ENCODE data around the gene C1QC. TPM values are rescaled to one million over a fixed set of nuclear protein-coding genes. Genes with fewer than 3 reads are reported as not detected.
A peak's percentile ranks its signal among the peaks of the same experiment; 100 is the strongest.

Gene C1QC
- total RNA-seq, 2 experiments from 2014 or later: not detected

DNA sequence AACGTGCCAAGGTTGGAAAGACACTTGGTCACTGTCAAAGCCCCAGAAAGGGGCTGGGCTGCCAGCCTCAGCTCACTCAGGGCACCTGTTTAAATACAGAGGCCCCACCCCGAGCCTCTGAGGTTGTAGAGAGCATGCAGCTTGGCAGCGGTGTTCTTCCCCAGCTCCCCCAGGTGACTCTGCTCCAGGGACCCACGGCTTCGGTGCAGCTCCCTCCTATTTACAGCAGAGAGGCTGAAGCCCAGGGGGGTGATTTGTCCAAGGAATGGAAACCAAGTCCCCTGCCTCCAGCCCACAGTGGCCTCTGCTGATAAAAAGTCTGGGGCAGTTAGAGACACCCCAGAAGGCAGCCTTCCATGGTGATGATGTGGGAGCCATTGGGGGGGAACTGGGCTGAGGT is 16.1 kb upstream of the C1QC start:
- no peak overlapping the region for H3K27ac Mint-ChIP-seq
- H3K4me3 Mint-ChIP-seq: no peak overlapping the region
- DNase-seq: no peak
- no peaks in the 10 kb centered on the region for H3K9me3 Mint-ChIP-seq
- H3K4me1 Mint-ChIP-seq: no peaks in the 10 kb centered on the region
- peaks cover 15% of the 10 kb centered on the region for H3K27me3 Mint-ChIP-seq
- CTCF ChIA-PET: no interaction called here
- POLR2A ChIA-PET: no interaction called here
- no peaks in the 10 kb centered on the region for H3K36me3 Mint-ChIP-seq (ENCODE audit: low read depth)

GRCh38 chr1:22628698-22629444 is 14.6 kb upstream of the C1QC start:
- Mint-ChIP-seq H3K4me3 (no peak overlapping the region), H3K9me3 (no peaks in the 10 kb centered on the region), H3K36me3 (ENCODE audit: low read depth) (no peaks in the 10 kb centered on the region), H3K4me1 (no peaks in the 10 kb centered on the region), H3K27me3 (peaks cover 18% of the 10 kb centered on the region), H3K27ac (no peak overlapping the region)
- ChIA-PET POLR2A (no interaction called here), CTCF (no interaction called here)
- DNase-seq: no peak

DNA sequence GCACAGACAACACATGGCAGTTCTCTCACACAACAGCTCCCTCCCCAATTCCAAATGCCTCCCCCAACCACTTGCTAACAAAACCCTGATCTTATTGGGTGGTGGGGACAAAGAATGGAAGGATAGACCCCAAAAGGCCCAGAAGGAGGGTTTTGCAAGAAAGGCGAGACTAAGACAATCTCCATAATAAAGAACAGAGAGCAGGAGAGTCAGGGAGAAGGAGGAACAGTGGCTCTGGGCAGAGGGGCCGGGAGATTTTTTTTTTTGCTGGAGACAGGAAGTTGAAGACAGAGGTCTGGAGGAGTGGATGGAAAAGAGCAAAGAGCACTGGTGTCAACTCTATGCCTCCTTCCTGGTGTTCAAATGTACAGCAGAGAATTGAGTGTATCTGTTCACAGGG is 13.5 kb upstream of the C1QC start:
- no peak for DNase-seq
- H3K9me3 Mint-ChIP-seq: no peaks in the 10 kb centered on the region
- peaks cover 20% of the 10 kb centered on the region for H3K27me3 Mint-ChIP-seq
- no peak overlapping the region for H3K27ac Mint-ChIP-seq
- no peaks in the 10 kb centered on the region for H3K36me3 Mint-ChIP-seq (ENCODE audit: low read depth)
- no peaks in the 10 kb centered on the region for H3K4me1 Mint-ChIP-seq
- H3K4me3 Mint-ChIP-seq: no peak overlapping the region
- POLR2A ChIA-PET: no interaction called here
- CTCF ChIA-PET: no interaction called here

- Mint-ChIP-seq H3K27ac (no peak overlapping the region), H3K4me1 (no peaks in the 10 kb centered on the region), H3K36me3 (ENCODE audit: low read depth) (no peaks in the 10 kb centered on the region), H3K27me3 (peaks cover 20% of the 10 kb centered on the region), H3K9me3 (no peaks in the 10 kb centered on the region), H3K4me3 (no peak overlapping the region)
- CTCF ChIA-PET: no interaction called here
- DNase-seq: no peak
- POLR2A ChIA-PET: no interaction called here
Observed at GRCh38 chr1:22633697-22634463, 9.6 kb upstream of the C1QC start.

DNA sequence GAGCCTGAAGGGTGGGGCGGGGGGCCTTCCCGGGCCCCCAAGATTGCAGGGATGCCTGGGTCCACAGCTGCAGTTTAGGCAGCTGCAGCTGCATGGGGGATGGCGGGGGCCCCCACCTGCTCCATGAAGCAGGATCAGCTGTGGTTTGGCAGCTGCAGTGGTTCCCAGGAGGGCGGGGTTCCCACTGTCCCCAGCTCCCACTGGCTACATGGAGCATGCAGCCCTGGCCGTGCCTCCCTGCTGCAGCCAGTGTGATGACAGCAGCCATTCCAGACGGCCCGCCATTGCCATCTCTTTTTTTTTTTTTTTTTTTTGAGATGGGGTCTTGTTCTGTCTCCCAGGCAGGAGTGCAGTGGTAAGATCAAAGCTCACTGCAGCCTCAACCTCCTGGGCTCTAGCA is 8.0 kb upstream of the C1QC start:
- Mint-ChIP-seq H3K9me3 (no peaks in the 10 kb centered on the region), H3K36me3 (ENCODE audit: low read depth) (no peaks in the 10 kb centered on the region), H3K4me3 (no peak overlapping the region), H3K4me1 (no peaks in the 10 kb centered on the region), H3K27me3 (peaks cover 10% of the 10 kb centered on the region), H3K27ac (no peak overlapping the region)
- no peak for DNase-seq
- ChIA-PET POLR2A (no interaction called here), CTCF (no interaction called here)

DNA sequence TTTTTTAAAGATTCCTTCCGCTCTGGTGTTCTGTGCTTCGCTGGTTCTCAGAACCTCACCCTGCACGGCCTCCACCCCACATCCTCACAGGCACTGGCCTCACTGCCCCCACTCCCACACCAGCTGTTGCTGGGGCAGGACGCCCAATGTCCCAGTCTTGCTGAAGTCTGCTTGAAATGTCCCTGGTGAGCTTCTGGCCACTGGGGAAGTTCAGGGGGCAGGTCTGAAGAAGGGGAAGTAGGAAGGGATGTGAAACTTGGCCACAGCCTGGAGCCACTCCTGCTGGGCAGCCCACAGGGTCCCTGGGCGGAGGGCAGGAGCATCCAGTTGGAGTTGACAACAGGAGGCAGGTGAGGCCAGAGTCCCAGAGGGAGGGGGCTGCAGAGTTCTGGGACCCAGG is 7.1 kb upstream of the C1QC start, which contains the start of gene C1QA:
Gene C1QA (plus strand): TSS at position 276 of the 400 bp plus-strand sequence. CDS start 989 bp downstream, outside the sequence.
- Mint-ChIP-seq H3K27me3 (peaks cover 8% of the 10 kb centered on the region), H3K36me3 (ENCODE audit: low read depth) (no peaks in the 10 kb centered on the region), H3K9me3 (no peaks in the 10 kb centered on the region), H3K4me3 (no peak within 1 kb of the TSS), H3K27ac (no peak within 1 kb of the TSS), H3K4me1 (no peaks in the 10 kb centered on the region)
- POLR2A ChIA-PET: no interaction called here
- DNase-seq: no peak
- CTCF ChIA-PET: no interaction called here

DNA sequence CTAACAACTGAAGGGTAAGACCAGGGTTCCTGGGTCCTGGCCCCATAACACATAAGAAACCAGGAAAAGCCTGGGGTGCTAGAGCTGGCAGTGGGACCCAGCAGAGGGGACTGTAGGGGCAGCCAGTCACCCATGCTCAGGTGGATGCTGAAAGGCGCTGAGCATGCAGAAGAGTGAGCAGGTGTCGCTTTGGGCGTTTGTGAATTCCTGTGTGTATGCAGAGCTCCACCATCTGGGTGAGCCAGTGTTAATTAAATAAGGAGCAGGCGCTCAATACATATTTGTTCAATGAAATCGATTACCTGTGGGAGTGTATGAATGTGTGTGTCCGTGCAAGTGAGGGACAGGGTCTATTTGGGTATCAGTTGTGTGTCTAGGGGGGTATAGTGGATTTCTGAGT is 6.5 kb upstream of the C1QC start:
- ChIA-PET POLR2A (no interaction called here), CTCF (no interaction called here)
- Mint-ChIP-seq H3K9me3 (no peaks in the 10 kb centered on the region), H3K27me3 (peaks cover 5% of the 10 kb centered on the region), H3K4me1 (no peaks in the 10 kb centered on the region), H3K4me3 (no peak overlapping the region), H3K27ac (no peak overlapping the region), H3K36me3 (ENCODE audit: low read depth) (no peaks in the 10 kb centered on the region)
- no peak for DNase-seq

DNA sequence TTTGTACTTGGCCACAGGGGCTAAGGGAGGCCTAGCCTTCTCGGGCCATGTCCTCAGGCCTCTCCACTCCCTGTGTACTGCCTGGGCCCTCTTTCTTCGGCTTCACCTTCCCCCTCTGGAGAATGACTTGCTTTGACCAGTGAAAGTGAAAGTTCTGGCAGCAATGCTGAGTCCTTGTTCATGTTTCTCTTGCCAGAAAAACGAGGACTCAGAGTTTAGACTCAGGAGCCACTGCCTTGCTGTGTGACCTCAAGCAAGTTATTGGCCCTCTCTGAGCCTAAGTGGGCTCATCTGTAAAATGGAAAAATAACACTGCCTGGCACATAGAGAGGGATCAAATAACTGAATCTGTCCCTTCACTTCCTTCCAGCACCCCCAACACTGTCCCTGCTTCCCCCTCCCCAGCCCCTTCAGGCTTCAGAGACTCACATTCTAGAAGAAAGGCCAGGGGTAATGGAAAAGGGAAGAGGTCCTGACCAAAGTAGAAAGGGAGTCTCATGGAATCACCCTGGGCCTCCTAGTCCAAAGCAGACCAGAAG is 5.5 kb upstream of the C1QC start:
- no peak overlapping the region for H3K4me3 Mint-ChIP-seq
- H3K36me3 Mint-ChIP-seq (ENCODE audit: low read depth): no peaks in the 10 kb centered on the region
- no peaks in the 10 kb centered on the region for H3K4me1 Mint-ChIP-seq
- H3K27me3 Mint-ChIP-seq: peaks cover 5% of the 10 kb centered on the region
- POLR2A ChIA-PET: no interaction called here
- no peak overlapping the region for H3K27ac Mint-ChIP-seq
- DNase-seq: no peak
- CTCF ChIA-PET: no interaction called here
- no peaks in the 10 kb centered on the region for H3K9me3 Mint-ChIP-seq

DNA sequence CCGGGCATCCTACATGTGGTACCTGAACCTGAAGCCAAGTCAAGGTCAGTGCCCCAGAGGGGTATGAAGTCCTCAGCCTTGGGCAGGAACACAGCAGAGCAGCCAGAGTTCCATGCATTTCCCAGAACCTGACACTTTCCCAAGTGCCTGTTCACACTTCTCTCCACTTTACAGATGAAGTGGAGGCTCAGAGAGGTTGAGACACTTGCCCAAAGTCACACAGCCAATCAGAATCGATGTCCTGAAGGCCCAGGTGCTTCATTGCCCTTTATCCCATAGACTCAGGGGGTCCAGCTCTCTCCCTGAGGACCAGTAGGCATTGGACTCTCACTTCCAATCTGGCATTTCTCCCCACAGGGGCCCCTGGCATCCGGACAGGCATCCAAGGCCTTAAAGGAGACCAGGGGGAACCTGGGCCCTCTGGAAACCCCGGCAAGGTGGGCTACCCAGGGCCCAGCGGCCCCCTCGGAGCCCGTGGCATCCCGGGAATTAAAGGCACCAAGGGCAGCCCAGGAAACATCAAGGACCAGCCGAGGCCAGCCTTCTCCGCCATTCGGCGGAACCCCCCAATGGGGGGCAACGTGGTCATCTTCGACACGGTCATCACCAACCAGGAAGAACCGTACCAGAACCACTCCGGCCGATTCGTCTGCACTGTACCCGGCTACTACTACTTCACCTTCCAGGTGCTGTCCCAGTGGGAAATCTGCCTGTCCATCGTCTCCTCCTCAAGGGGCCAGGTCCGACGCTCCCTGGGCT is 4.8 kb upstream of the C1QC start:
- H3K27ac Mint-ChIP-seq: no peak overlapping the region
- DNase-seq: no peak
- ChIA-PET POLR2A (no interaction called here), CTCF (no interaction called here)
- H3K27me3 Mint-ChIP-seq: peaks cover 3% of the 10 kb centered on the region
- no peaks in the 10 kb centered on the region for H3K9me3 Mint-ChIP-seq
- H3K36me3 Mint-ChIP-seq (ENCODE audit: low read depth): no peaks in the 10 kb centered on the region
- no peaks in the 10 kb centered on the region for H3K4me1 Mint-ChIP-seq
- no peak overlapping the region for H3K4me3 Mint-ChIP-seq

- H3K27ac Mint-ChIP-seq: no peak overlapping the region
- H3K4me3 Mint-ChIP-seq: no peak overlapping the region
- H3K27me3 Mint-ChIP-seq: no peaks in the 10 kb centered on the region
- DNase-seq: no peak
- no peaks in the 10 kb centered on the region for H3K4me1 Mint-ChIP-seq
- H3K36me3 Mint-ChIP-seq (ENCODE audit: low read depth): no peaks in the 10 kb centered on the region
- CTCF ChIA-PET: interaction anchor here (1.1 kb wide), 1 partner anchor 219 kb away, joined by 3 read pairs; no protein-coding TSS in a partner anchor
- no peaks in the 10 kb centered on the region for H3K9me3 Mint-ChIP-seq
- POLR2A ChIA-PET: no interaction called here
Observed at GRCh38 chr1:22639286-22639685, 4.1 kb upstream of the C1QC start.

- Mint-ChIP-seq H3K4me1 (no peaks in the 10 kb centered on the region), H3K27ac (no peak overlapping the region), H3K36me3 (ENCODE audit: low read depth) (no peaks in the 10 kb centered on the region), H3K9me3 (no peaks in the 10 kb centered on the region), H3K27me3 (peaks cover 4% of the 10 kb centered on the region), H3K4me3 (no peak overlapping the region)
- no peak for DNase-seq
- POLR2A ChIA-PET: no interaction called here
- CTCF ChIA-PET: interaction anchor here (1.0 to 2.1 kb wide), 3 partner anchors 10 to 221 kb away, joined by 3 to 9 read pairs (median 5); no protein-coding TSS in a partner anchor
Observed at GRCh38 chr1:22641247-22641646, 2.2 kb upstream of the C1QC start.

- no peaks in the 10 kb centered on the region for H3K9me3 Mint-ChIP-seq
- POLR2A ChIA-PET: no interaction called here
- H3K4me1 Mint-ChIP-seq: no peaks in the 10 kb centered on the region
- H3K27me3 Mint-ChIP-seq: peaks cover 4% of the 10 kb centered on the region
- no peak overlapping the region for H3K4me3 Mint-ChIP-seq
- no peak overlapping the region for H3K27ac Mint-ChIP-seq
- peak; percentile 71 for DNase-seq
- CTCF ChIA-PET: interaction anchor here (1.0 to 2.1 kb wide), 4 partner anchors 10 to 222 kb away, joined by 3 to 9 read pairs (median 4); no protein-coding TSS in a partner anchor
- no peaks in the 10 kb centered on the region for H3K36me3 Mint-ChIP-seq (ENCODE audit: low read depth)
Observed at GRCh38 chr1:22641906-22642636, 1.4 kb upstream of the C1QC start.

GRCh38 chr1:22643928-22644327 is 495 bp downstream of the C1QC start:
- Mint-ChIP-seq H3K36me3 (ENCODE audit: low read depth) (no peaks in the 10 kb centered on the region), H3K27ac (no peak overlapping the region), H3K9me3 (no peaks in the 10 kb centered on the region), H3K27me3 (peaks cover 4% of the 10 kb centered on the region), H3K4me3 (no peak overlapping the region), H3K4me1 (no peaks in the 10 kb centered on the region)
- DNase-seq: no peak
- ChIA-PET CTCF (no interaction called here), POLR2A (no interaction called here)

All from activated CD4-positive, alpha-beta memory T cell treated with anti-CD3 and anti-CD28 coated beads, Interleukin-2, amount 10 ng/mL, durations not matched to agents 7 days and 5 days (primary cell).